Astrocyte (in vitro differentiated cells and primary cell): ENCODE measurements around the gene PPP6R2. TPM values are rescaled to one million over a fixed set of nuclear protein-coding genes. Genes with fewer than 3 reads are reported as not detected.
"Not testable (repeated sequence)": the region's sequence is repeated elsewhere in the genome, so short reads cannot be mapped to it uniquely, and the experiment has no call there.

Experiments used
- DNase-seq: peaks from one replicate; pipeline ENCODE4 v3.0.0-alpha.2; 2010; ENCODE audit warnings: low read depth
- FAIRE-seq: peaks from 2 replicates; lab custom pipeline; 2011; peaks lifted over from hg19 to GRCh38; lab: Jason Lieb, UNC
- H2AFZ ChIP-seq: 2 replicates; pipeline ENCODE4 v1.6.0; 2012; ENCODE audit warnings: low read depth, low read length, inconsistent platforms
- H3K27ac ChIP-seq: 2 replicates; pipeline ENCODE4 v1.5.1; 2011; ENCODE audit warnings: low read depth, low read length, inconsistent platforms
- H3K27me3 ChIP-seq: 2 replicates; pipeline ENCODE4 v1.6.0; 2011; ENCODE audit warnings: low read length, inconsistent platforms; ENCODE audit not compliant: insufficient read depth
- H3K36me3 ChIP-seq: 2 replicates; pipeline ENCODE4 v1.5.1; 2011; ENCODE audit warnings: low read length, inconsistent platforms; ENCODE audit not compliant: insufficient read depth
- H3K4me1 ChIP-seq: 2 replicates; pipeline ENCODE4 v1.5.1; 2011; ENCODE audit warnings: low read length, inconsistent platforms; ENCODE audit not compliant: insufficient read depth
- H3K4me2 ChIP-seq: 2 replicates; pipeline ENCODE4 v1.6.0; 2012; ENCODE audit warnings: low read length, inconsistent platforms
- H3K4me3 ChIP-seq: 2 replicates; pipeline ENCODE4 v1.5.1; 2011; ENCODE audit warnings: low read depth, mild to moderate bottlenecking, low read length, inconsistent platforms; ENCODE audit not compliant: insufficient read depth
- H3K79me2 ChIP-seq: 2 replicates; pipeline ENCODE4 v1.6.0; 2012; ENCODE audit warnings: mild to moderate bottlenecking, low read length, inconsistent platforms; ENCODE audit not compliant: insufficient read depth
- H3K9ac ChIP-seq: 2 replicates; pipeline ENCODE4 v1.6.0; 2012; ENCODE audit warnings: mild to moderate bottlenecking, low read length, inconsistent platforms
- H3K9me3 ChIP-seq: 2 replicates; pipeline ENCODE4 v1.5.1; 2012; ENCODE audit warnings: low read depth, mild to moderate bottlenecking, low read length, inconsistent platforms; ENCODE audit not compliant: insufficient read depth
- H4K20me1 ChIP-seq: 2 replicates; pipeline ENCODE4 v1.6.0; 2012; ENCODE audit warnings: low read length, inconsistent platforms; ENCODE audit not compliant: insufficient read depth
- H3K27ac Mint-ChIP-seq: one replicate; pipeline ENCODE4 v1.8.0; 2021; ENCODE audit warnings: mild to moderate bottlenecking, mixed read lengths; ENCODE audit not compliant: unreplicated experiment
- H3K27me3 Mint-ChIP-seq: one replicate; pipeline ENCODE4 v1.8.0; 2021; ENCODE audit warnings: low read depth, mixed read lengths; ENCODE audit not compliant: unreplicated experiment
- H3K36me3 Mint-ChIP-seq: one replicate; pipeline ENCODE4 v1.8.0; 2021; ENCODE audit warnings: low read depth, mixed read lengths; ENCODE audit not compliant: unreplicated experiment
- H3K4me1 Mint-ChIP-seq: one replicate; pipeline ENCODE4 v1.8.0; 2021; ENCODE audit warnings: low read depth, mixed read lengths; ENCODE audit not compliant: unreplicated experiment
- H3K4me3 Mint-ChIP-seq: one replicate; pipeline ENCODE4 v1.8.0; 2021; ENCODE audit warnings: mild to moderate bottlenecking, moderate library complexity, mixed read lengths; ENCODE audit not compliant: unreplicated experiment
- H3K9me3 Mint-ChIP-seq: one replicate; pipeline ENCODE4 v1.8.0; 2021; ENCODE audit warnings: mild to moderate bottlenecking, mixed read lengths; ENCODE audit not compliant: unreplicated experiment
- EZH2 ChIP-seq: IDR thresholded peaks from 2 replicates; pipeline ENCODE4 v1.6.1; 2012; ENCODE audit warnings: mild to moderate bottlenecking, low read length, inconsistent platforms; ENCODE audit not compliant: insufficient read depth
- total RNA-seq: library from RNA; stranded (reverse); gene quantifications from 2 replicates; pipeline ENCODE4 v1.2.1, GENCODE V29; 2021
- TF ChIP-seq, protein P1 (sequence below): IDR thresholded peaks from 2 replicates; pipeline ENCODE4 v1.5.1; 2011; ENCODE audit warnings: low read depth, mild to moderate bottlenecking, inconsistent platforms, low read length, moderate library complexity; ENCODE audit not compliant: insufficient read depth

PPP6R2 gene
- total RNA-seq, 1 donor from 2014 or later = 48.3 TPM

GRCh38 chr22:50326956-50327710, 16.0 kb upstream of the PPP6R2 start, which contains the start of gene DENND6B:
Gene DENND6B, minus strand, starts transcription at chr22:50327012. Its CDS starts 24 bp downstream, at chr22:50326988.
- peak within 1 kb of the TSS; percentile 87 for H3K9ac ChIP-seq
- H3K36me3 ChIP-seq = no peaks in the 10 kb centered on the region
- H3K4me1 ChIP-seq = peaks cover 25% of the 10 kb centered on the region
- peak within 1 kb of the TSS; percentile 97 for H2AFZ ChIP-seq
- no peak for FAIRE-seq
- H3K27ac Mint-ChIP-seq = peak within 1 kb of the TSS; percentile 62
- H3K36me3 Mint-ChIP-seq = no peaks in the 10 kb centered on the region
- peak within 1 kb of the TSS; percentile 79 for H3K27ac ChIP-seq
- no peaks in the 10 kb centered on the region for H3K27me3 ChIP-seq
- TF ChIP-seq EZH2 = no peak
- TF ChIP-seq, protein P1, sequence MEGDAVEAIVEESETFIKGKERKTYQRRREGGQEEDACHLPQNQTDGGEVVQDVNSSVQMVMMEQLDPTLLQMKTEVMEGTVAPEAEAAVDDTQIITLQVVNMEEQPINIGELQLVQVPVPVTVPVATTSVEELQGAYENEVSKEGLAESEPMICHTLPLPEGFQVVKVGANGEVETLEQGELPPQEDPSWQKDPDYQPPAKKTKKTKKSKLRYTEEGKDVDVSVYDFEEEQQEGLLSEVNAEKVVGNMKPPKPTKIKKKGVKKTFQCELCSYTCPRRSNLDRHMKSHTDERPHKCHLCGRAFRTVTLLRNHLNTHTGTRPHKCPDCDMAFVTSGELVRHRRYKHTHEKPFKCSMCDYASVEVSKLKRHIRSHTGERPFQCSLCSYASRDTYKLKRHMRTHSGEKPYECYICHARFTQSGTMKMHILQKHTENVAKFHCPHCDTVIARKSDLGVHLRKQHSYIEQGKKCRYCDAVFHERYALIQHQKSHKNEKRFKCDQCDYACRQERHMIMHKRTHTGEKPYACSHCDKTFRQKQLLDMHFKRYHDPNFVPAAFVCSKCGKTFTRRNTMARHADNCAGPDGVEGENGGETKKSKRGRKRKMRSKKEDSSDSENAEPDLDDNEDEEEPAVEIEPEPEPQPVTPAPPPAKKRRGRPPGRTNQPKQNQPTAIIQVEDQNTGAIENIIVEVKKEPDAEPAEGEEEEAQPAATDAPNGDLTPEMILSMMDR = peak; percentile 30
- H3K9me3 ChIP-seq = no peaks in the 10 kb centered on the region
- peak within 1 kb of the TSS; percentile 69 for H3K4me3 ChIP-seq
- DNase-seq = no peak
- peaks cover 26% of the 10 kb centered on the region for H3K4me1 Mint-ChIP-seq
- H3K4me2 ChIP-seq = peak within 1 kb of the TSS; percentile 93
- peaks cover 14% of the 10 kb centered on the region for H3K79me2 ChIP-seq
- no peaks in the 10 kb centered on the region for H3K9me3 Mint-ChIP-seq
- H4K20me1 ChIP-seq = peaks cover 15% of the 10 kb centered on the region
- peaks cover 7% of the 10 kb centered on the region for H3K27me3 Mint-ChIP-seq
- peak within 1 kb of the TSS; percentile 89 for H3K4me3 Mint-ChIP-seq

- DNase-seq (no peak), FAIRE-seq (no peak)
- Histone ChIP-seq H3K4me2 (peak overlapping the region; percentile 93), H3K4me1 (peaks cover 25% of the 10 kb centered on the region), H3K9me3 (no peaks in the 10 kb centered on the region), H3K79me2 (peaks cover 14% of the 10 kb centered on the region), H3K9ac (peak overlapping the region; percentile 87), H3K27ac (peak overlapping the region; percentile 79), H4K20me1 (peaks cover 15% of the 10 kb centered on the region), H3K36me3 (no peaks in the 10 kb centered on the region), H3K27me3 (no peaks in the 10 kb centered on the region), H3K4me3 (peak overlapping the region; percentile 69), H2AFZ (peak overlapping the region; percentile 97)
- Mint-ChIP-seq H3K27me3 (peaks cover 7% of the 10 kb centered on the region), H3K36me3 (no peaks in the 10 kb centered on the region), H3K4me3 (peak overlapping the region; percentile 79), H3K4me1 (peaks cover 26% of the 10 kb centered on the region), H3K27ac (peak overlapping the region; percentile 62), H3K9me3 (no peaks in the 10 kb centered on the region)
- TF ChIP-seq EZH2 = no peak
- TF ChIP-seq, protein P1 = no peak
Observed at GRCh38 chr22:50327711-50328019, 15.5 kb upstream of the PPP6R2 start.

DNA sequence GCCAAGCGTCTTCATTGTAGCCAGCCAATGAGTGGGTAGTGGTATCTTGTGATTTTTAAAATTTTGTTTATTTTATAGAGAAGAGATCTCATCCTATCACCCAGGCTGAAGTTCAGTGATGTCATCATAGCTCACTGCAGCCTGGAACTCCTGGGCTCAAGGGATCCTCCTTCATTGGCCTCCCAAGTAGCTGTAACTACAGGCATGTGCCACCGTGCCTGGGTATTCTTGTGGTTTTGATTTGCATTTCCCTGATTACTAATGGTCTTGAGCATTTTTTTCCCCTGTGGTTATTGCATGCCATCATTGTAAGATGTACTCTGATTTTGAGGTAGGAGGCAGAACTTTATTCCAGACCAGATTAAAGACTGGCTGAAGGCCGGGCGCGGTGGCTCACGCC, 13.9 kb upstream of the PPP6R2 start:
- DNase-seq (peak; percentile 66), FAIRE-seq (no peak)
- Histone ChIP-seq H3K4me2 (no peak overlapping the region), H3K79me2 (peaks cover 14% of the 10 kb centered on the region), H3K9ac (no peak overlapping the region), H3K4me1 (peaks cover 25% of the 10 kb centered on the region), H3K36me3 (no peaks in the 10 kb centered on the region), H3K27ac (peak overlapping the region; percentile 26), H3K27me3 (no peaks in the 10 kb centered on the region), H3K4me3 (no peak overlapping the region), H4K20me1 (peaks cover 15% of the 10 kb centered on the region), H2AFZ (no peak overlapping the region), H3K9me3 (no peaks in the 10 kb centered on the region)
- H3K27me3 Mint-ChIP-seq = peaks cover 7% of the 10 kb centered on the region
- no peaks in the 10 kb centered on the region for H3K9me3 Mint-ChIP-seq
- peaks cover 26% of the 10 kb centered on the region for H3K4me1 Mint-ChIP-seq
- no peak for TF ChIP-seq EZH2
- TF ChIP-seq, protein P1 = no peak
- H3K27ac Mint-ChIP-seq = peak overlapping the region; percentile 75
- H3K4me3 Mint-ChIP-seq = peak overlapping the region; percentile 68
- no peaks in the 10 kb centered on the region for H3K36me3 Mint-ChIP-seq

- peaks cover 22% of the 10 kb centered on the region for H4K20me1 ChIP-seq
- not testable (repeated sequence) for H3K4me1 Mint-ChIP-seq, H3K4me2 ChIP-seq, H3K9ac ChIP-seq, H3K4me1 ChIP-seq, H3K79me2 ChIP-seq, H3K4me3 Mint-ChIP-seq, H3K27ac ChIP-seq, H3K27ac Mint-ChIP-seq, H3K27me3 Mint-ChIP-seq, H3K27me3 ChIP-seq, H3K4me3 ChIP-seq, FAIRE-seq, H3K9me3 Mint-ChIP-seq, H3K36me3 ChIP-seq, DNase-seq, H3K36me3 Mint-ChIP-seq, H2AFZ ChIP-seq
- peaks cover 11% of the 10 kb centered on the region for H3K9me3 ChIP-seq
Observed at GRCh38 chr22:50334433-50334832, 8.7 kb upstream of the PPP6R2 start.
